Small intestine (tissue), 7 donors: Measurements from ENCODE around the gene FRMD3. TPM values are rescaled to one million over a fixed set of nuclear protein-coding genes. Genes with fewer than 3 reads are reported as not detected.

Experiments
- DNase-seq, 2 donors: peaks; one replicate each; pipeline versions ENCODE4 v3.0.0 to v3.0.0-alpha.2; 2013
- FAIRE-seq: peaks from 2 replicates; lab custom pipeline; 2012; peaks lifted over from hg19 to GRCh38; lab: Jason Lieb, UNC
- H3K27ac ChIP-seq, 3 donors: one replicate each; pipeline ENCODE4 v1.5.1; 2013; ENCODE audit warnings: low read length in 2 of 3, mild to moderate bottlenecking in 2 of 3, control low read depth in 1 of 3, inconsistent platforms in 1 of 3, low read depth in 1 of 3, moderate library complexity in 1 of 3
- H3K27me3 ChIP-seq, 3 donors: one replicate each; pipeline ENCODE4 v1.6.1; 2013; ENCODE audit warnings: low read length in 3 of 3, inconsistent platforms in 1 of 3; ENCODE audit not compliant: control insufficient read depth in 3 of 3, insufficient read depth in 3 of 3
- H3K36me3 ChIP-seq, 3 donors: one replicate each; pipeline ENCODE4 v1.6.1; 2013; ENCODE audit warnings: low read length in 3 of 3, inconsistent platforms in 1 of 3, low read depth in 1 of 3, mild to moderate bottlenecking in 1 of 3, moderate library complexity in 1 of 3; ENCODE audit not compliant: control insufficient read depth in 3 of 3, insufficient read depth in 2 of 3
- H3K4me1 ChIP-seq, 3 donors: one replicate each; pipeline ENCODE4 v1.6.1; 2013; ENCODE audit warnings: low read length in 2 of 3, inconsistent platforms in 1 of 3, low read depth in 1 of 3, mild to moderate bottlenecking in 1 of 3, moderate library complexity in 1 of 3; ENCODE audit not compliant: control insufficient read depth in 3 of 3, insufficient read depth in 2 of 3
- H3K4me3 ChIP-seq, 3 donors: one replicate each; pipeline ENCODE4 v1.5.1; 2013; ENCODE audit warnings: low read length in 3 of 3, control low read depth in 1 of 3, inconsistent platforms in 1 of 3, low read depth in 1 of 3, mild to moderate bottlenecking in 1 of 3, moderate library complexity in 1 of 3
- H3K9me3 ChIP-seq, 2 donors: one replicate each; pipeline ENCODE4 v1.6.1; 2013; ENCODE audit warnings: low read depth in 1 of 2, low read length in 1 of 2; ENCODE audit not compliant: control insufficient read depth in 2 of 2, insufficient read depth in 1 of 2
- WGBS, 3 donors: extraction: QIAGEN DNeasy Blood & Tissue Kit; methylation state at CpG; one replicate each; pipeline ENCODE4 v1.1.7; 2013; 5-methylcytosine and 5-hydroxymethylcytosine counted together
- polyA plus RNA-seq, 4 donors: library from polyadenylated mRNA; stranded (reverse) in 3 of 4; unstranded in 1 of 4; fragments of 200-250 nt in 3 of 4; fragments of 120-200 nt in 1 of 4; gene quantifications; one replicate each; pipeline versions ENCODE4 v1.2.1 to v1.2.3, GENCODE V29; 2013
- donor health status: healthy with polysubstance abuse.
- donor health status: control.
- donor health status: control.
- donor health status: Bipolar disorder and iron deficiency.
- donor health status: healthy.

FRMD3 gene
- polyA plus RNA-seq, 4 donors, result 2.4 to 7.3 (median 4.5) TPM

DNA sequence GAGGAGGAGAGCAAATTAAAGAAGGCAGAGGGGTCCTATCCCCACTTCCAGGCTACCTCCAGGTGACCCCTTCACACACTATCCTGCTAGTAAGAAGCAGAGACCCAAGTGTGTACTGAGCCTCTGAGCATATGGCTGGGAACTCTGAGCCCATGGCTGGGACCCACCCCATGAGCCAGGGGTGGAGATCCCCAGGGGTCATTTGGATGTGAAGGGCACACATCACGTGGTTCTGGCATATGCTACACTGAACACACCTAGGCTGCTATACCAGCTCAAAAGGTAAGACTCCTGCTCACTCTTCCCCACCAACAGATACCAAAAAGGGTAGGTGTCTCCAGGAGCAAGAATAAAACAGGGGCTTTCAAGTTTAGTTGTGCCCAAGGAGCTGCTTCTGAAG, 149.9 kb downstream of the FRMD3 start:
- Histone ChIP-seq H3K27me3 (no peaks in the 10 kb centered on the region), H3K9me3 (no peaks in the 10 kb centered on the region)
- 53 to 65% (median 58%) methylated on average over 1 of the region's 1 CpG for WGBS, 3 donors

DNA sequence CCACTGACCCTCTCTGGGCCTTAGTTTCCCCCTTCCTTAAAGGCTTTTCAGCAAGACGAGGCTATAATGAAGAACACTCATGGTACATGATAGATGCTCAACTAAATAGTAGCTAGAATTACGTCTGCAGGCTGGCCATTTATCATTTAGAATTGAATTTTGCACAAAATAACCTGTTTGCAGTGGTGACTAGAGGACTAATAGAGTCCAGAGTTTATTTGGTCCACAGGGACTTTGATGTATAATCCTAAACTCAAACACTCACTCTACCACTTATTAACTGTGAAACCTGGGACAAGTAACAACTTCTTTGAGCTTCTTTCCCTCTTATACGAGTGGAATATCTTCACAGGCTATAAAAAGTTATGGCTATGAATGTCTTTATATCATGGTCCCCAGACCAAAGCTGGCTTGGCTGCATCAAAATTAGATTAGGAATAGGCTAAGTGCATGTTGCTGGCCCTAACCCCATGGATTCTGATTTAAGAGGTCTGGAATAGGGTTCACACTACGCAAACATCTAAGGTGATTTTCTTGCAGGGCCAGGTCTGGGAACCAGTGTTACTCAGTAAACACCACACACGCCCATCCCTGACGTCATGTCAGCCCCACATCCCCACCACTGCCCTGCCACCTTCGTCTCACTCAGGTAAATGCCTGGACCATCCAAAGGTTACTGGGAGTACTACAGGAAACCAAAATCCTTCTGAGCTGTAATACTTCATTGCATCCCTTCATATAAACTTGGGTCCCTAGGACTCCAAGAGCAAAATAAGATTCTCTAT, 150.6 kb downstream of the FRMD3 start:
- DNase-seq, result no peak
- 79 to 89% (median 80%) methylated on average over 7 of the region's 7 CpGs for WGBS, 3 donors
- H3K27ac ChIP-seq, result no peak overlapping the region
- no peaks in the 10 kb centered on the region for H3K36me3 ChIP-seq
- peaks cover 0 to 4% of the 10 kb centered on the region in 2 donors for H3K9me3 ChIP-seq
- FAIRE-seq, result no peak
- H3K27me3 ChIP-seq, result no peaks in the 10 kb centered on the region
- H3K4me1 ChIP-seq, result peaks cover 0 to 2% (median 2%) of the 10 kb centered on the region in 3 donors
- H3K4me3 ChIP-seq, result no peak overlapping the region

More for the DNA sequence above, 149.9 kb downstream of the FRMD3 start:
- Histone ChIP-seq H3K4me3 (no peak overlapping the region), H3K36me3 (no peaks in the 10 kb centered on the region), H3K27ac (no peak overlapping the region), H3K4me1 (peaks cover 0 to 3% (median 2%) of the 10 kb centered on the region in 3 donors)
- FAIRE-seq (no peak), DNase-seq (no peak)

DNA sequence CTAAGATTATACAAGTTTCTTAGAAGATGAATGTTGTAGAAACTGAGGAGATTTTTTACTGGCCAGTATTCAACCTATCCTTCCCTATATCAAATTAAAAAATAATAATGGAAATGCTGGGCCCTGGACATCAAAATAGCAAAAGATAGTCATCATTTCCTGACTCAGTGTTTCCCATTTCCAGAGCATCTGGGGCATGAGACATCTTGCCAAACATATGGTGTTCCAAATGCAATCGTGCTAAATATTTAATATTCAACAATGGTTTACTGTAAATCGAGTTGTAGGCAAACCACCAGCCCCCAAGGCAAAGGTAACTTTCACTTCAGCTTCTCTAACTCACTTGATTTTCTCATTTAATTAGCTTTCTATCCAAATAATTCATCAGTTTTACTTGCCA, 152.9 kb downstream of the FRMD3 start:
- Histone ChIP-seq H3K4me1 (no peaks in the 10 kb centered on the region), H3K4me3 (no peak overlapping the region), H3K9me3 (peaks cover 0 to 4% of the 10 kb centered on the region in 2 donors), H3K36me3 (no peaks in the 10 kb centered on the region), H3K27me3 (no peaks in the 10 kb centered on the region), H3K27ac (no peak overlapping the region)
- DNase-seq, result no peak
- 50 to 74% (median 72%) methylated on average over 2 of the region's 2 CpGs for WGBS, 3 donors
- no peak for FAIRE-seq

DNA sequence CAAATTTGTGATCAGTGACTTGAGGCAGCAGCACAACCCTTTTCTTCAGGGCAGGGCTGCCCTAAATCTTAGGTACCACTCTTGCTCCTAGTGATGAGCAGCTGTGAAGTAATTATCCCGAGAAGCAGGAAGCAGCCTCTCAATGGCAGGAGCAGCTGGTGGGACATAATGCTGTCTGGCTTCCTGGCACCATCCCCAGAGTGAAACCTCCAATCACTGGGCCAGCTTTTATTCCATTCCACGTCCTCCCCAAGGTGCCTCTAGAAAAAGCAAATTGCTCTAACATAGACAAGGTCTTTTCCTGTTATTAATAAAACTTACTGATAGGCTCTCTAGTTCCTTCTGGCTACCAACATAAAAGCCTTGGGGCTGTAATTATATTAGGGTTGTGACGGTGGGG, 154.0 kb downstream of the FRMD3 start:
- H3K27ac ChIP-seq, result no peak overlapping the region
- FAIRE-seq, result no peak
- 40 to 49% (median 45%) methylated on average over 3 of the region's 3 CpGs for WGBS, 3 donors
- H3K4me1 ChIP-seq, result no peaks in the 10 kb centered on the region
- no peak for DNase-seq
- H3K36me3 ChIP-seq, result no peaks in the 10 kb centered on the region
- no peaks in the 10 kb centered on the region for H3K27me3 ChIP-seq
- H3K9me3 ChIP-seq, result peaks cover 0 to 4% of the 10 kb centered on the region in 2 donors
- no peak overlapping the region for H3K4me3 ChIP-seq

DNA sequence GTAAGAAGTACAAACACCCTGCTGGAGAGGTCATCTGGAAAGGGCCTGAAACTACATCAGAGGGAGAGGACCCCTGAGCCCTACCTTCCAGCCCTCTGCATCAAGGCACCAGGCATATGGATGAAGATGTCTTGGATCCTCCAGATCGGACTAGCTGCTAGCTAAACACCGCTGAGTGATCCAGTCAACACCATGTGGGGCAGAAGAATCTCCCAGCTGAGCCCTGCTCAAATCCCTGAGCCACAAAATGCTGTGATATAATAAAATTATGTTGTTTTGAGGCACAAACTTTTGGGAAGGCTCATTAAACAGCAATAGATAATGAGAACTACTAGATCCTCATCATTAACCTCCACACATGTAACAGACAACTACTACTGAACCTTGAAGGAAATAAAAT, 155.2 kb downstream of the FRMD3 start:
- Histone ChIP-seq H3K27me3 (no peaks in the 10 kb centered on the region), H3K27ac (no peak overlapping the region), H3K4me3 (no peak overlapping the region), H3K9me3 (peaks cover 0 to 4% of the 10 kb centered on the region in 2 donors), H3K36me3 (no peaks in the 10 kb centered on the region), H3K4me1 (no peaks in the 10 kb centered on the region)
- WGBS, 3 donors, result 91 to 95% (median 94%) methylated on average over 2 of the region's 2 CpGs
- no peak for DNase-seq
- FAIRE-seq, result no peak

DNA sequence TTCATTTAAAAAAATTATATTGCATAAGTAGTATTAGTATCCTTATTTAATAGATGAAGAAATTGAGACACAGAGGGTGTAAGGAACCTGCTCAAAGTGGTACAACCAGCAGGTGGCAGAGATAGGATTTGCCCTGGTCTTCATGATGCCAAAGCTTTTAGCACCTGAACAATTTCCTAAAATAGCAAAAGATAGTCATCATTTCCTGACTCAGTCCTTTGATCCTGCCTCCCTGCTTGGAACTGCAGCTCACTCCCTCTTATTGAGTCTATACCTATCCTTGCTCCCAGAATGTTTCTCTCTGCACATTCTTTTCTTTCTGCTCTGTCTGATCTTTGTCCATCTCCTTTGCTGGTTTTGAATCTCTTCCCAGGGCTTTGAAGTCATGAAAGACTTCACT, 155.8 kb downstream of the FRMD3 start:
- no peaks in the 10 kb centered on the region for H3K4me1 ChIP-seq
- no peak overlapping the region for H3K27ac ChIP-seq
- peaks cover 0 to 4% of the 10 kb centered on the region in 2 donors for H3K9me3 ChIP-seq
- FAIRE-seq (no peak), DNase-seq (no peak)
- H3K36me3 ChIP-seq, result no peaks in the 10 kb centered on the region
- no peaks in the 10 kb centered on the region for H3K27me3 ChIP-seq
- H3K4me3 ChIP-seq, result no peak overlapping the region

DNA sequence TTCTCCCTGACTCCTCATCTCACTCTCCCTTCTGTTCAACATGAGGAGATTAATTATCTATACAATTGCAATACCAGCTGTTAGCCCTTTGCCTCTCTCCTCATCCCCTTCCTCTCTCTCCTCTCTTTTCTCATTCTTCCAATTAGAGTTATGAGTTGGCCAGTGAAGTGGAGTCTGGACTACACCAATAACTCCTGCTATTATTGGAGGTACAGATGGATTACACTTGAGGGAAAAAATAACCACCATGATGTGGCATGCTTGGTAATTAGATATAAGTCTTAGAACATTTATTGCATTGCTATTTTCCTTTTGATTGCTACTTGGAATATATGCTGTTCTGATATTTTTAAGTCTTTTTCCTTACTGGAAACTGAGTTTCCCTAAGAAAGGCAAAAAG, 159.2 kb downstream of the FRMD3 start:
- FAIRE-seq (no peak), DNase-seq (no peak)
- H3K4me1 ChIP-seq, result no peaks in the 10 kb centered on the region
- peaks cover 0 to 4% of the 10 kb centered on the region in 2 donors for H3K9me3 ChIP-seq
- no peaks in the 10 kb centered on the region for H3K36me3 ChIP-seq
- no peak overlapping the region for H3K4me3 ChIP-seq
- H3K27ac ChIP-seq, result no peak overlapping the region
- no peaks in the 10 kb centered on the region for H3K27me3 ChIP-seq

DNA sequence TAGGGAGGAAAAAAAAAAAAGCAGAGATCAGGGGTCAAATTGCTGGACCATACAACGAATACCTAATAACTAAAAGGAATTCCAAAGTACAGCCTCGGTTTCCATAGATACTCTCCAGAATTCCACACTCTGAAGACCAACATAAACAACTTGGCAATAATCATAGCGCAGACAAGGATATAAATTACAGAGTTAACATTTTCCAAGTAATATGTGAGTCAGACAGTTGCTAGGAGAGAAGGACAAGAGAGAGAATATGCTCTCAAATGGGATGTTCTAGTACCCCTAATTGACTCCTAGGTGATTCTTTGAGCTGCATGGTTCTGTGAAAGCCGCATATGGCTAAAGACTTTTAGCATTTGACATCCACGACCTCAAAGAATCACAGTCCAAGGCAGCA, 165.2 kb downstream of the FRMD3 start:
- Histone ChIP-seq H3K4me1 (no peaks in the 10 kb centered on the region), H3K9me3 (no peaks in the 10 kb centered on the region), H3K4me3 (no peak overlapping the region), H3K27me3 (no peaks in the 10 kb centered on the region), H3K27ac (no peak overlapping the region), H3K36me3 (no peaks in the 10 kb centered on the region)
- WGBS, 3 donors, result 62 to 69% (median 65%) methylated on average over 5 of the region's 5 CpGs
- no peak for DNase-seq
- no peak for FAIRE-seq

DNA sequence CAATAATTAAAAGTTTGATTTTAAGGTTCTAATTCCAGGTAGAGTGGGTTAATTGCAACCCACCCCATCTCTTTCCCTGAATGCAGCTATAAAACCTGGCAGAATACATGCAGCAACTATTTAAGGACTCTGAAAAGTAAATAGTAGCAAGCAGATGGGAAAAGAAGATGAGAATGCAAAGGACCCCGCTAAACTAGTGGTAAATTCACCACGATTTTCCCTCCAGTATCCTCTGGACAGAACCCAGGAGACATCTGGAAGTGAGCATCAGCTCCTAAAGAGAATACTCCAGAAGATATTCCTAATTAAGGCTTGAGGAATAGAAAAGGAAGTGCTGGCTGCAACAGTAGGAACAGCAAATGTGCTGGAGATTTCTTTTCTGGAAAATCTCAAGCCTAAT, 170.9 kb downstream of the FRMD3 start:
- FAIRE-seq, result no peak
- no peak for DNase-seq
- Histone ChIP-seq H3K4me3 (no peak overlapping the region), H3K27me3 (no peaks in the 10 kb centered on the region), H3K36me3 (no peaks in the 10 kb centered on the region), H3K9me3 (no peaks in the 10 kb centered on the region), H3K4me1 (no peaks in the 10 kb centered on the region), H3K27ac (no peak overlapping the region)
- WGBS, 3 donors, result 45 to 69% (median 66%) methylated on average over 2 of the region's 2 CpGs
